Neural progenitor cell (in vitro differentiated cells): ENCODE data around the gene ATP1B3.

Experiments
- EZH2 ChIP-seq: fragments of 200-600 bp; sonication (generic); IDR thresholded peaks from 2 replicates; pipeline ENCODE4 v1.6.1; 2017; ENCODE audit warnings: antibody characterized with exemption, mild to moderate bottlenecking, moderate library complexity
- EZH2phosphoT487 ChIP-seq: fragments of 200-600 bp; sonication (generic); IDR thresholded peaks from 2 replicates; pipeline ENCODE4 v1.6.1; 2017; ENCODE audit warnings: antibody characterized with exemption
- TF ChIP-seq, protein P1 (sequence below): fragments of 200-600 bp; sonication (generic); IDR thresholded peaks from 2 replicates; pipeline ENCODE4 v1.5.1; 2017; ENCODE audit warnings: antibody characterized with exemption, mild to moderate bottlenecking

DNA sequence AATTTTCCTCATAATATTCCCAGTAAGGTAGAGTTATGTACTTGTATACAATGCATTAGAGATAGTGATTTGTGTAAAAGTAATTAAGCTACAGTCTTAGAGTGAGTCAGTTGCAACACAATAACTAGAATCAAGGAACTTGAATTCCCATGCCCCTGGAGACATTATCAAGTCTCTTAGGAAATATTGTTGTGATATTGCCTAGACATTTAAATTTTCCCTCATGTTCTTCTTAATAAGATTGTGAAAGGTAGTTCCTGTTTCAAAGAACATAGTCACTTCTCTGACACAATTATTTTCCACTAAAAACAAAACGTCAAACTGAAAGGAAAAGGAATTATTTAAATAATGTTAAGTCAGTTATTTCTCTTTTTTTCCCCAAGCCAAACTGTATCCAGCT, 13.0 kb upstream of the ATP1B3 start:
- TF ChIP-seq, protein P1, sequence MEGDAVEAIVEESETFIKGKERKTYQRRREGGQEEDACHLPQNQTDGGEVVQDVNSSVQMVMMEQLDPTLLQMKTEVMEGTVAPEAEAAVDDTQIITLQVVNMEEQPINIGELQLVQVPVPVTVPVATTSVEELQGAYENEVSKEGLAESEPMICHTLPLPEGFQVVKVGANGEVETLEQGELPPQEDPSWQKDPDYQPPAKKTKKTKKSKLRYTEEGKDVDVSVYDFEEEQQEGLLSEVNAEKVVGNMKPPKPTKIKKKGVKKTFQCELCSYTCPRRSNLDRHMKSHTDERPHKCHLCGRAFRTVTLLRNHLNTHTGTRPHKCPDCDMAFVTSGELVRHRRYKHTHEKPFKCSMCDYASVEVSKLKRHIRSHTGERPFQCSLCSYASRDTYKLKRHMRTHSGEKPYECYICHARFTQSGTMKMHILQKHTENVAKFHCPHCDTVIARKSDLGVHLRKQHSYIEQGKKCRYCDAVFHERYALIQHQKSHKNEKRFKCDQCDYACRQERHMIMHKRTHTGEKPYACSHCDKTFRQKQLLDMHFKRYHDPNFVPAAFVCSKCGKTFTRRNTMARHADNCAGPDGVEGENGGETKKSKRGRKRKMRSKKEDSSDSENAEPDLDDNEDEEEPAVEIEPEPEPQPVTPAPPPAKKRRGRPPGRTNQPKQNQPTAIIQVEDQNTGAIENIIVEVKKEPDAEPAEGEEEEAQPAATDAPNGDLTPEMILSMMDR = no peak
- TF ChIP-seq EZH2phosphoT487 (no peak), EZH2 (no peak)
